ENCODE results near the gene LMOD3.

The LMOD3 gene

GRCh38 chr3:69121513-69121912 is 882 bp downstream of the LMOD3 start:
- DNase-seq = no peak

- no peak for DNase-seq
Measured at GRCh38 chr3:69120879-69121464, 1.4 kb downstream of the LMOD3 start.

DNA sequence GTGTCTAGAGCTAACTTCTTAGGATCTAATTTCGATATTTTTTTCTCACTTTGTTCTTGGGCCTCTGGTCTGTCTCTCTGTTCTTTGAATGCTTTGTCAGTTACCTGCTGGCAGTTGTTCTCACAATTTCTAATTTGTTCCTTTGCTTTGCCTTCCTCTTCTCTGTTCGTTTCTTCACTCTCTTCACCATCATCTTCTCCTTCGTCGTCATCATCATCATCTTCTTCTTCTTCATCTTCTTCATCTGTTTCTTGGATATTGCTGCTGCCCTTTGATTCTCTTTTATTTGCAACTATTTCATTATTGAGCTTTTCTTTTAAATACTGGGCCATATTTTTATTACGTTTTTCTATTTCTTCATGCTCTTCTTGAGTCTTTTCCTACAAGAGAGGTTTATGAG is 2.7 kb downstream of the LMOD3 start:
- DNase-seq = no peak

- no peak for DNase-seq
Measured at GRCh38 chr3:69119138-69119537, 3.3 kb downstream of the LMOD3 start.

GRCh38 chr3:69118555-69118954 is 3.8 kb downstream of the LMOD3 start:
- no peak for DNase-seq

- DNase-seq = no peak
Measured at GRCh38 chr3:69116897-69117296, 5.5 kb downstream of the LMOD3 start.

DNA sequence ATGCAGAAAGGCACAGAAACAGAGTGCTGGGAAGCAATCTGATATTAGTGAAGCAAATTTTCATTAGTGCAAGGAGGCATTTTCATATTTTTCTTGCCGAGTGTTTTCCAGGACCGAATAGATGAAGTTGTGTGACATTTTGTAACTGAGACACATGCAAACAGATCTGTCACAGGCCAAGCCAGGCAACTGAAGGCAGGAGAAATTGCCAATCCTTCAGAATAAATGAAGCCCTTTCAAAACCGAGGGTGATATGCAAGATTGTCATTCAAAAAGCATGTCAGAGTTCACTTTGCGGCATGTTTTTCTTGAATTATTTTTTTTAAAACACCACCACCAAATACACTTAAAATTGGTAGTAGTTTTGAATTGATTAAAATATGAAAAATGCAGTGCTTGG is 6.2 kb downstream of the LMOD3 start:
- no peak for DNase-seq

GRCh38 chr3:69115731-69116130 is 6.7 kb downstream of the LMOD3 start:
- no peak for DNase-seq

- DNase-seq = no peak
Measured at GRCh38 chr3:69113536-69113935, 8.9 kb downstream of the LMOD3 start.

GRCh38 chr3:69110941-69111546 is 11.4 kb downstream of the LMOD3 start:
- no peak for DNase-seq

GRCh38 chr3:69108811-69109210 is 13.6 kb downstream of the LMOD3 start:
- DNase-seq = no peak

DNA sequence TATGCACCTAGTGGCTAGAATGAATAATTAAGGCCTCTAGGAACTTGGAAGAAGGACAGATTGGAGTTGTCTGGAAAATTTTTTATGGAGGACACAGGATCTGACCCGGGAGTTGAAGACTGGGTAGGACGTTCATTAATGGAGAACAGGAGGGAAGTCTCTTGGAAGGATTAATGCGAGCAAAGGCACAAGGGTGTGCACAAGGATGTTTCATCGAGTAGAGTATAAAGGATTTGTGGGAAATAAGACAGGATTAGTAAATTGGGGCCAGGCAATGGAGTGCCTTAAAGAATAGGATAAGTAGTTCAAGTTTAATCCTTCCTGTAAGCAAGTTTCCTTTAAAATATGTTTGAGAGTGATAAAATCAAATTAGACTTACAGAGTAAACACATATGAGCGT is 14.6 kb downstream of the LMOD3 start:
- no peak for DNase-seq

- no peak for DNase-seq
Measured at GRCh38 chr3:69105320-69105719, 17.1 kb downstream of the LMOD3 start.

DNA sequence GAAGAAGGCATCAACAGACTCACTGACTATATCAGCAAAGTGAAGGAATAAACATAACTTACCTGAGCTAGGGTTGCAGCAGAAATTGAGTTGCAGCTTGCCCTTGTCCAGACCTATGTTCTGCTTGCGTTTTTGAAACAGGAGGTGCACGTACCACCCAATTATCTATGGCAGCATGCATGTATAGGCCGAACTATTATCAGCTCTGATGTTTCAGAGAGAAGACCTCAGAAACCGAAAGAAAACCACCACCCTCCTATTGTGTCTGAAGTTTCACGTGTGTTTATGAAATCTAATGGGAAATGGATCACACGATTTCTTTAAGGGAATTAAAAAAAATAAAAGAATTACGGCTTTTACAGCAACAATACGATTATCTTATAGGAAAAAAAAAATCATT is 17.8 kb downstream of the LMOD3 start:
- no peak for DNase-seq

GRCh38 chr3:69103123-69103522 is 19.3 kb downstream of the LMOD3 start:
- DNase-seq = no peak

DNA sequence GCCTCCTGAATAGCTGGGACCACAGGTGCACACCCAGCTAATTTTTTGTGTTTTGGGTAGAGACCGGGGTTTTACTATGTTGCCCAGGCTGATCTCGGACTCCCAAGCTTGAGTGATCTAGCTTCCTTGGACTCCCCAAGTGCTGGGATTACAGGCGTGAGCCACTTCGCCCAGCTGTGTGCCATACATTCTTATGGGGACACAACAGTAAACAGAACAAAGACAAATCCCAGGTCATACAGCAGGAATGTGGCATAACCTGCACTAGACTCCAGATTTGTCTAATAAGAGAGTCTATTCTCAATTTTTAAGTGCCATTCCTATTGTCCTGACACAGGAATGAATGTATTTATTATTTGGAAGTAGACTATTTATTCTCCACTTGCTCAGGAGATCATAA is 20.0 kb downstream of the LMOD3 start:
- no peak for DNase-seq

DNA sequence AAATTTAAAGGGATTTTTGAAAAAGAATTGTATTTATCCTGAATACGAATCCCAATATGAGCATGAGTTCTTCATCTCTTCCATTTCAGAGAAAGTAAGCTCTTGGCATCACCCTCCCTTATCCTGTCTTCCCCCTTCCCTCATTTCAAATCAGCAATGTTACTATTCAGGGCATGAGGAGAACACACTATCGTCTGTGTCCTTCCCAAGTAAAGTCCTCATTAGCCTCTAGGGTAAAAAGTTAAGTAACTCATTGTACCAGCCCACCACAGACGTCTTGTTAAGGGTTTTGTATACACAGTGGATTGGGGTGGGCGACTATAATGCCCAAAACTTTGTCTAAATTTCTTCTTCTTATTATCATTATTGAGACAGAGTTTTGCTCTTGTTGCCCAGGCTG is 22.8 kb downstream of the LMOD3 start:
- DNase-seq = no peak

DNA sequence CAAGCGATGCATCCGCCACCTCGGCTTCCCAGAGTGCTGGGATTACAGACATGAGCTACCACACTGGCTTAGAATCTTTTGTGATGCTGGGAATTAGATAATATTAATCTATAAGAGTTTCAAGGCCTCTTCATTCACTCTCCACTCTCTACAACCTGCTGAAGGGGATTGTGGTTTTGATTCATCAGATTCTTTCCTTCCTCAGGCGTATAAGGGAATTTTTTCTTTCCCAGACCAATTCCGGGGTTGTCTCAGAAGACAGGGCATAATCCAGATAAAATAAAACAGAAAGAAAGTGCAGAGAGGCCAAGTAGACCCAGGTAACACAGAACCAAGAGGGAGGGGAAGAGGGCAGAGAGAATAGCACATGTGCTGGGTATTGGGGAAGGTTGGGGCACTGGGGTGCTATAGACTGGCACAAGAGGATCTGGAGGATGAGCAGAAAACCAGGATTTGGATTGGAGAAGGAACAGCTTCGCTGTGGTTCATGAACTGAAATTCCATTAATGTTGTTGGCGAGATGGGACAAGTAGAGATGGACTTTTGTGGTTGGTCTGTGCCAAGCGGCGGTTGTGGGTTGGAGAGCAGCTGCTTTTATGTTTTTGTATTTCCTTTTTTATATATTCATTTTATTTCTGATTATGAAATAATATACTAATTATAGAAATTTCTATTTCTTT is 24.8 kb downstream of the LMOD3 start:
- no peak for DNase-seq

GRCh38 chr3:69096299-69096698 is 26.1 kb downstream of the LMOD3 start:
- no peak for DNase-seq

- DNase-seq = no peak
Measured at GRCh38 chr3:69095636-69096035, 26.8 kb downstream of the LMOD3 start.

DNA sequence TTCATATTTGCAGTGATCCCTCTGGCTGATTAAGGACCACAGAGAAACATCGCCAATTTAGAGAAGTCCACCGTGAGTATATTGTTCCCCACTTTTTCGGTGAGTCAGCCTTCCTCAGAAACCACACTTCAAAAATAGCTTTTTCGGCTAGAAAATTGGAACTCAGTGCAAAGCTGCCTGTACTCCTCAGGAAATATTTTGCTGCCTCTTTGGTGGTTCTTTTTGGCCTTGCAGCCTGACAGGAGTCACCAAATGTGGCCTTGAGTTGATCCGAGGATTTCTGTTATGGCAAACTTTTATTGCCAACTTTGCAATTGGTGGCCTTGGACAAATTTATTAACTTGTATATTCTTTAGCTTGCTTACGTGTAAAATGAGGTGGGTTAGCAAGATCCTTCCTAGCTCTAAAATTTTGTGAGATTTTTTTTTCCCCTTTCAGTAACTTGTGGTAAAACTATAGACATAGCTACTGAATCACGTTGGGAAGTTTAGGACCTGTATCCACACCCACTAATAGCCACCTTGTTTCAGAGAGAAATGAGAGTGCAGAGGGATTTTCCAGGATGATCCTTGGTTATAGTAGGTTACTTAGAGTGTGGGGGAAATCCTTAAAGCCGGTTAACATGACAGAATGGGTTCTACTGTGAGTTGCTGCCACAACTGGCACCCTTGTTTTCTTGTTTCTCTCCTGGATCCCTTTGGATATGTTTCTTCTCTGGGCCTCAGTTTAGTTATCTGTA is 27.8 kb downstream of the LMOD3 start:
- DNase-seq = no peak

DNA sequence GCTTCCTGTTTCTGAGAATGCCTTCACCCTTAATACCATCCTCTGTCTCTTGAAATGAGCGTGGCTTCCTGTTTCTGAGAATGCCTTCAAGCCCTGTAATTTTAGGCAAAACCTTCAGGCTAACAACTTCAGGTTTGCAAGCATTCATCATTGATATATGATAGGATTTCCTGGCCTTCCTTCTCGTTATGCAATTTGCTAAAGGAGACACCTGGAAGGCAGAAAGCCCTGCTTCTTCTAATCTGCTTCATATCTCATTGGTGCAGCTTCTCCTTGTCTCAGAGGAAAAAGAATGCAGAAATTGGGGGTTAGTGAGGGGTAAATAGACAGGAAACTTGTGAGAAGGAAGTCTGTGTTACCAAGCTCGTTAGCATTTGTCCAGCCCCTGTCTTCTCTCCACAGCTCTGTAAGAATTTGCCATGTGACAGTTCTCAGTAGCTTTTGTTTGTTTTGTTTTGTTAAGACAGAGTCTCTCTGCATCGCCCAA is 30.3 kb downstream of the LMOD3 start:
- DNase-seq = no peak

DNA sequence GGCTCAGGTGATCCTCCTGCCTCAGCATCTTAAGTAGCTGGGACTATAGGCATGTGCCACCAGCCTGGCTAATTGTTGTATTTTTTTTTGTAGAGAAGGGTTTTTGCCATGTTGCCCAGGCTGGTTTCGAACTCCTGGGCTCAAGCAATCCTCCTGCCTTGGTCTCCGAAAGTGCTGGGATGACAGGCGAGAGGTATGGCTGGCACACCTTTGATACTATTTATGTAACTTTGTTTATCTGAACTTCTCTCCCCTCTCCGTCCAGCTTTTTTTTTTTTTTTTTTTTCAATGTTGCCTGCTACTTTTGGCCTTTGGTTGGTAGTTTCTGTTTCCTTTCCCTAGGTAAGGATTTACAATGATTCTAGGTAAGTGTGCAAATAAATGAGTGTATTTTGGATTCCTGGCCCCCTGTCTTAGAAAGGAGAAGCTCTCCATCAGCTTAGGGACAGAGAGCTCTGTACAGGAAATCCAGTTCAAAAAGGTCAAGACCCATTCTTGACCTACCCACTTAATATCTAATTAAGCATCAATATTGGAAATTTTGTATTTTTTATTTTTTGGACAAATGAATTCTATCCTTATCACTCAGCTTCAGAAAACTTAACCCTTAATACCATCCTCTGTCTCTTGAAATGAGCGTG is 30.9 kb downstream of the LMOD3 start:
- no peak for DNase-seq
